NCI-H446 treated with DMSO at 0.1 percent for 48 hours (cell line): ENCODE results near the gene TPSAB1.

Source experiments
- DNase-seq: peaks from one replicate; lab custom pipeline; 2025; lab: John Stamatoyannopoulos, UW

Gene TPSAB1

GRCh38 chr16:1285669-1286512 lies 45.4 kb downstream of the TPSAB1 start:
- DNase-seq = no peak

GRCh38 chr16:1286513-1287094 lies 46.1 kb downstream of the TPSAB1 start:
- no peak for DNase-seq

- DNase-seq = no peak
These were observed 47.6 kb downstream of the TPSAB1 start for GRCh38 chr16:1287982-1288670.

GRCh38 chr16:1288813-1289476 lies 48.4 kb downstream of the TPSAB1 start:
- DNase-seq = no peak

- DNase-seq = no peak
These were observed 49.0 kb downstream of the TPSAB1 start for GRCh38 chr16:1289477-1289866.

- no peak for DNase-seq
These were observed 49.6 kb downstream of the TPSAB1 start for GRCh38 chr16:1290063-1290501.

- no peak for DNase-seq
These were observed 50.5 kb downstream of the TPSAB1 start for GRCh38 chr16:1290860-1291575.

GRCh38 chr16:1291576-1291974 lies 51.1 kb downstream of the TPSAB1 start:
- DNase-seq = no peak
